Liver (tissue), 9 donors: Measurements from ENCODE around the gene CLDN24. TPM values are rescaled to one million over a fixed set of nuclear protein-coding genes. Genes with fewer than 3 reads are reported as not detected.
A peak's percentile ranks its signal among the peaks of the same experiment; 100 is the strongest.

Source experiments
- DNase-seq: peaks from one replicate; pipeline ENCODE4 v3.0.0-alpha.2; 2017; ENCODE audit warnings: low spot score
- H3K27ac ChIP-seq, 2 donors: one replicate each; pipeline ENCODE4 v1.7.0; 2013; ENCODE audit warnings: inconsistent platforms in 2 of 2, low read length in 2 of 2, control low read depth in 1 of 2, low read depth in 1 of 2, mild to moderate bottlenecking in 1 of 2
- H3K27me3 ChIP-seq, 4 donors: one replicate each; pipeline versions ENCODE4 v1.6.1 to v1.7.0; 2013; ENCODE audit warnings: low read length in 3 of 4, inconsistent platforms in 1 of 4, mild to moderate bottlenecking in 1 of 4, moderate library complexity in 1 of 4; ENCODE audit not compliant: control insufficient read depth in 4 of 4, insufficient read depth in 4 of 4
- H3K36me3 ChIP-seq, 4 donors: one replicate each; pipeline versions ENCODE4 v1.6.1 to v1.7.0; 2013; ENCODE audit warnings: low read length in 3 of 4, mild to moderate bottlenecking in 3 of 4, low read depth in 1 of 4, moderate library complexity in 1 of 4; ENCODE audit not compliant: control insufficient read depth in 4 of 4, insufficient read depth in 3 of 4
- H3K4me1 ChIP-seq, 4 donors: one replicate each; pipeline versions ENCODE4 v1.6.1 to v1.7.0; 2013; ENCODE audit warnings: low read length in 3 of 4, mild to moderate bottlenecking in 3 of 4, moderate library complexity in 1 of 4; ENCODE audit not compliant: control insufficient read depth in 4 of 4, insufficient read depth in 4 of 4
- H3K4me3 ChIP-seq, 3 donors: one replicate each; pipeline versions ENCODE4 v1.6.1 to v1.7.0; 2013; ENCODE audit warnings: low read length in 3 of 3, control low read depth in 1 of 3, low read depth in 1 of 3, mild to moderate bottlenecking in 1 of 3
- H3K9ac ChIP-seq, 2 donors: one replicate each; pipeline ENCODE4 v1.7.0; 2013; ENCODE audit warnings: low read length in 2 of 2, mild to moderate bottlenecking in 2 of 2, moderate library complexity in 2 of 2, control low read depth in 1 of 2, low read depth in 1 of 2
- H3K9me3 ChIP-seq, 4 donors: one replicate each; pipeline versions ENCODE4 v1.6.1 to v1.7.0; 2013; ENCODE audit warnings: low read length in 3 of 4; ENCODE audit not compliant: control insufficient read depth in 4 of 4
- ATF3 ChIP-seq: IDR thresholded peaks from 2 replicates; pipeline ENCODE4 v1.6.1; 2016; ENCODE audit warnings: antibody characterized with exemption
- CTCF ChIP-seq: fragments of 150-350 bp; IDR thresholded peaks from 2 replicates; pipeline ENCODE4 v1.5.1; 2017; ENCODE audit warnings: improper control_type of control experiment, low read depth, low read length; ENCODE audit not compliant: missing input control
- EGR1 ChIP-seq, 2 donors: IDR thresholded peaks; 2 replicates each; pipeline ENCODE4 v1.6.1; 2016 to 2018; ENCODE audit warnings: antibody characterized with exemption in 2 of 2, low read depth in 2 of 2
- FOXA2 ChIP-seq: IDR thresholded peaks from 2 replicates; pipeline ENCODE4 v1.6.1; 2016; ENCODE audit warnings: antibody characterized with exemption
- GABPA ChIP-seq, 2 donors: IDR thresholded peaks in 1 of 2; conservative IDR thresholded peaks in 1 of 2; 2 replicates each; pipeline ENCODE4 v1.6.1; 2016; ENCODE audit warnings: antibody characterized with exemption in 2 of 2, mild to moderate bottlenecking in 1 of 2, moderate library complexity in 1 of 2
- HNF4A ChIP-seq, 2 donors: conservative IDR thresholded peaks; 2 replicates each; pipeline ENCODE4 v1.6.1; 2016; ENCODE audit warnings: antibody characterized with exemption in 2 of 2, mild to moderate bottlenecking in 2 of 2
- HNF4G ChIP-seq: IDR thresholded peaks from 2 replicates; pipeline ENCODE4 v1.6.1; 2016; ENCODE audit warnings: antibody characterized with exemption
- JUND ChIP-seq, 2 donors: IDR thresholded peaks; 2 replicates each; pipeline ENCODE4 v1.6.1; 2016; ENCODE audit warnings: antibody characterized with exemption in 2 of 2
- MAX ChIP-seq: IDR thresholded peaks from 2 replicates; pipeline ENCODE4 v1.6.1; 2016; ENCODE audit warnings: antibody characterized with exemption
- NR2F2 ChIP-seq: IDR thresholded peaks from 2 replicates; pipeline ENCODE4 v1.6.1; 2016; ENCODE audit warnings: antibody characterized with exemption
- RAD21 ChIP-seq, 2 donors: IDR thresholded peaks; 2 replicates each; pipeline ENCODE4 v1.6.1; 2016; ENCODE audit warnings: antibody characterized with exemption in 2 of 2, mild to moderate bottlenecking in 2 of 2
- REST ChIP-seq: IDR thresholded peaks from 2 replicates; pipeline ENCODE4 v1.6.1; 2016; ENCODE audit warnings: antibody characterized with exemption, mild to moderate bottlenecking
- RXRA ChIP-seq, 2 donors: IDR thresholded peaks; 2 replicates each; pipeline ENCODE4 v1.6.1; 2017 to 2018; ENCODE audit warnings: antibody characterized with exemption in 2 of 2, mild to moderate bottlenecking in 1 of 2
- SP1 ChIP-seq: IDR thresholded peaks from 2 replicates; pipeline ENCODE4 v1.6.1; 2018; ENCODE audit warnings: antibody characterized with exemption, mild to moderate bottlenecking
- TAF1 ChIP-seq: conservative IDR thresholded peaks from 2 replicates; pipeline ENCODE4 v1.6.1; 2016; ENCODE audit warnings: antibody characterized with exemption, mild to moderate bottlenecking
- YY1 ChIP-seq: IDR thresholded peaks from 2 replicates; pipeline ENCODE4 v1.6.1; 2016; ENCODE audit warnings: antibody characterized with exemption, mild to moderate bottlenecking
- ZBTB33 ChIP-seq: IDR thresholded peaks from 2 replicates; pipeline ENCODE4 v1.6.1; 2016; ENCODE audit warnings: antibody characterized with exemption
- WGBS: extraction: QIAGEN DNeasy Blood & Tissue Kit; methylation state at CpG from one replicate; pipeline ENCODE4 v1.1.7; 2013; 5-methylcytosine and 5-hydroxymethylcytosine counted together
- polyA plus RNA-seq, 2 donors: library from polyadenylated mRNA; stranded (reverse) in 1 of 2; unstranded in 1 of 2; fragments of 200-250 nt in 1 of 2; fragments of >200 nt in 1 of 2; fragmentation: Nextera tagmentation in 1 of 2; extraction: Ambion mirVana in 1 of 2; gene quantifications; one replicate each; pipeline versions ENCODE4 v1.2.1 to v1.2.3, GENCODE V29; 2013 to 2015
- total RNA-seq, 2 donors: library from RNA; depleted of rRNA; stranded (reverse); fragments of >200 nt; gene quantifications; one replicate each; pipeline ENCODE4 v1.2.3, GENCODE V29; 2014
- donor health status: healthy.
- donor health status: healthy.
- donor health status: healthy.
- donor health status: healthy.
- donor health status: healthy.

CLDN24 gene
- total and polyA plus RNA-seq, 4 donors: not detected

GRCh38 chr4:183337349-183337748, 15.1 kb upstream of the CLDN24 start:
- H3K9me3 ChIP-seq: no peaks in the 10 kb centered on the region
- 91% methylated on average over 9 of the region's 9 CpGs for WGBS
- TF ChIP-seq CTCF: no peak
- TF ChIP-seq SP1: no peak
- TF ChIP-seq RAD21 (IDR thresholded peaks at IDR 0.05): no peak
- no peak for TF ChIP-seq YY1
- TF ChIP-seq HNF4G: no peak
- no peak for TF ChIP-seq ATF3
- TF ChIP-seq HNF4A (conservative IDR thresholded peaks at IDR 0.05): no peak
- TF ChIP-seq EGR1 (IDR thresholded peaks at IDR 0.05; ENCODE audit: low read depth in 2 of 2): no peak
- TF ChIP-seq REST: no peak
- no peak for TF ChIP-seq ZBTB33
- no peak for TF ChIP-seq FOXA2
- no peak for TF ChIP-seq TAF1
- no peak for TF ChIP-seq NR2F2
- no peak for TF ChIP-seq JUND (IDR thresholded peaks at IDR 0.05)
- TF ChIP-seq GABPA (IDR thresholded peaks at IDR 0.05 in 1 of 2, conservative IDR thresholded peaks at IDR 0.05 in 1 of 2): no peak
- TF ChIP-seq MAX: no peak
- no peaks in the 10 kb centered on the region for H3K36me3 ChIP-seq
- H3K27ac ChIP-seq: no peak overlapping the region
- no peak overlapping the region for H3K9ac ChIP-seq
- H3K27me3 ChIP-seq: no peaks in the 10 kb centered on the region
- no peaks in the 10 kb centered on the region for H3K4me1 ChIP-seq
- no peak overlapping the region for H3K4me3 ChIP-seq
- DNase-seq: no peak

GRCh38 chr4:183335369-183335940, 13.2 kb upstream of the CLDN24 start:
- no peak for DNase-seq
- WGBS: 80% methylated on average over 3 of the region's 3 CpGs
- H3K27ac ChIP-seq: no peak overlapping the region
- TF ChIP-seq RXRA (IDR thresholded peaks at IDR 0.05) (no peak), JUND (IDR thresholded peaks at IDR 0.05) (peak in 1 of 2 donors; percentile 63), HNF4G (no peak)
- no peaks in the 10 kb centered on the region for H3K4me1 ChIP-seq
- no peaks in the 10 kb centered on the region for H3K9me3 ChIP-seq
- H3K36me3 ChIP-seq: no peaks in the 10 kb centered on the region
- H3K9ac ChIP-seq: no peak overlapping the region
- H3K27me3 ChIP-seq: no peaks in the 10 kb centered on the region
- H3K4me3 ChIP-seq: no peak overlapping the region
